Osteoblast (primary cell): ENCODE data around the gene MAN1C1. TPM values are rescaled to one million over a fixed set of nuclear protein-coding genes. Genes with fewer than 3 reads are reported as not detected.

Experiments used
- DNase-seq: peaks from one replicate; pipeline ENCODE4 v3.0.0; 2011; ENCODE audit warnings: low spot score, mixed read lengths; ENCODE audit not compliant: insufficient read length; ENCODE audit errors: missing footprints
- H2AFZ ChIP-seq: 2 replicates; pipeline ENCODE4 v1.6.0; 2011; ENCODE audit warnings: mild to moderate bottlenecking, low read length
- H3K27ac ChIP-seq: 2 replicates; pipeline ENCODE4 v1.5.1; 2011; ENCODE audit warnings: mild to moderate bottlenecking, low read depth, low read length, moderate library complexity
- H3K27me3 ChIP-seq: 2 replicates; pipeline ENCODE4 v1.6.0; 2012; ENCODE audit warnings: mild to moderate bottlenecking, control low read depth, inconsistent platforms, low read length, moderate library complexity; ENCODE audit not compliant: insufficient read depth
- H3K36me3 ChIP-seq: 2 replicates; pipeline ENCODE4 v1.5.1; 2011; ENCODE audit warnings: mild to moderate bottlenecking, low read length, control low read depth, moderate library complexity; ENCODE audit not compliant: insufficient read depth
- H3K4me1 ChIP-seq: 2 replicates; pipeline ENCODE4 v1.5.1; 2011; ENCODE audit warnings: mild to moderate bottlenecking, low read length, control low read depth, moderate library complexity; ENCODE audit not compliant: insufficient read depth
- H3K4me2 ChIP-seq: 2 replicates; pipeline ENCODE4 v1.6.0; 2011; ENCODE audit warnings: mild to moderate bottlenecking, low read length; ENCODE audit not compliant: insufficient read depth
- H3K4me3 ChIP-seq: fragments of 200-600 bp; sonication (generic); 3 replicates; pipeline ENCODE4 v1.5.1; 2012; ENCODE audit warnings: mild to moderate bottlenecking, low read length, inconsistent platforms; ENCODE audit not compliant: insufficient read depth
- H3K79me2 ChIP-seq: 2 replicates; pipeline ENCODE4 v1.6.0; 2012; ENCODE audit warnings: mild to moderate bottlenecking, low read length, control low read depth, inconsistent platforms; ENCODE audit not compliant: insufficient read depth
- H3K9me3 ChIP-seq: 2 replicates; pipeline ENCODE4 v1.5.1; 2011; ENCODE audit warnings: low read depth, low read length, control low read depth
- H4K20me1 ChIP-seq: 2 replicates; pipeline ENCODE4 v1.6.0; 2012; ENCODE audit warnings: mild to moderate bottlenecking, low read length, control low read depth; ENCODE audit not compliant: insufficient read depth
- total RNA-seq: library from RNA; depleted of rRNA; stranded (reverse); fragments of >200 nt; gene quantifications from 2 replicates; pipeline ENCODE4 v1.2.3, GENCODE V29; 2012
- TF ChIP-seq, protein P1 (sequence below): IDR thresholded peaks from 2 replicates; pipeline ENCODE4 v1.5.1; 2011; ENCODE audit warnings: mild to moderate bottlenecking, low read depth, low read length, moderate library complexity; ENCODE audit errors: extremely low read depth

The MAN1C1 gene
- total RNA-seq, 1 donor = 16.3 TPM

DNA sequence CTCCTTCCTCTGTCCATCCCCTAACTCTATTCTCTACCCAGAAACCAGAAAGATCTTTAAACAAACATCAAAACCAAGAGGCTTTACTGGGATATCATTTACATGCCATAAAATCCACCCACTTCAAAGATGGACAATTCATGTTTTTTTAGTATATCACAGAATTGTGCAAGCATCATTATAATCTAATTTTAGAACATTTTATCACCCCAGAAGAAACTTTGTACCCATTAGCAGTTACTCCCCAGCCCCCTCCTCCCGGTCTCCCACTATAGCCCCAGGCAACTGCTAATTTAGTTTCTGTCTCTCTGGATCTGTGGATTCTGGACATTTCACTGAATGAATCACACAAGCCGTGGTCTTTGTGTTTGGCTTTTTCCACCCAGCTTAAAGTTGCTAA is 178.6 kb downstream of the MAN1C1 start:
- H3K4me3 ChIP-seq = no peak overlapping the region
- no peak overlapping the region for H2AFZ ChIP-seq
- H4K20me1 ChIP-seq = no peaks in the 10 kb centered on the region
- no peaks in the 10 kb centered on the region for H3K79me2 ChIP-seq
- no peaks in the 10 kb centered on the region for H3K36me3 ChIP-seq
- H3K4me1 ChIP-seq = peaks cover 22% of the 10 kb centered on the region
- H3K9me3 ChIP-seq = no peaks in the 10 kb centered on the region
- no peak overlapping the region for H3K27ac ChIP-seq
- TF ChIP-seq, protein P1, sequence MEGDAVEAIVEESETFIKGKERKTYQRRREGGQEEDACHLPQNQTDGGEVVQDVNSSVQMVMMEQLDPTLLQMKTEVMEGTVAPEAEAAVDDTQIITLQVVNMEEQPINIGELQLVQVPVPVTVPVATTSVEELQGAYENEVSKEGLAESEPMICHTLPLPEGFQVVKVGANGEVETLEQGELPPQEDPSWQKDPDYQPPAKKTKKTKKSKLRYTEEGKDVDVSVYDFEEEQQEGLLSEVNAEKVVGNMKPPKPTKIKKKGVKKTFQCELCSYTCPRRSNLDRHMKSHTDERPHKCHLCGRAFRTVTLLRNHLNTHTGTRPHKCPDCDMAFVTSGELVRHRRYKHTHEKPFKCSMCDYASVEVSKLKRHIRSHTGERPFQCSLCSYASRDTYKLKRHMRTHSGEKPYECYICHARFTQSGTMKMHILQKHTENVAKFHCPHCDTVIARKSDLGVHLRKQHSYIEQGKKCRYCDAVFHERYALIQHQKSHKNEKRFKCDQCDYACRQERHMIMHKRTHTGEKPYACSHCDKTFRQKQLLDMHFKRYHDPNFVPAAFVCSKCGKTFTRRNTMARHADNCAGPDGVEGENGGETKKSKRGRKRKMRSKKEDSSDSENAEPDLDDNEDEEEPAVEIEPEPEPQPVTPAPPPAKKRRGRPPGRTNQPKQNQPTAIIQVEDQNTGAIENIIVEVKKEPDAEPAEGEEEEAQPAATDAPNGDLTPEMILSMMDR = no peak
- no peaks in the 10 kb centered on the region for H3K27me3 ChIP-seq
- peak overlapping the region; percentile 43 for H3K4me2 ChIP-seq
- peak; percentile 54 for DNase-seq

DNA sequence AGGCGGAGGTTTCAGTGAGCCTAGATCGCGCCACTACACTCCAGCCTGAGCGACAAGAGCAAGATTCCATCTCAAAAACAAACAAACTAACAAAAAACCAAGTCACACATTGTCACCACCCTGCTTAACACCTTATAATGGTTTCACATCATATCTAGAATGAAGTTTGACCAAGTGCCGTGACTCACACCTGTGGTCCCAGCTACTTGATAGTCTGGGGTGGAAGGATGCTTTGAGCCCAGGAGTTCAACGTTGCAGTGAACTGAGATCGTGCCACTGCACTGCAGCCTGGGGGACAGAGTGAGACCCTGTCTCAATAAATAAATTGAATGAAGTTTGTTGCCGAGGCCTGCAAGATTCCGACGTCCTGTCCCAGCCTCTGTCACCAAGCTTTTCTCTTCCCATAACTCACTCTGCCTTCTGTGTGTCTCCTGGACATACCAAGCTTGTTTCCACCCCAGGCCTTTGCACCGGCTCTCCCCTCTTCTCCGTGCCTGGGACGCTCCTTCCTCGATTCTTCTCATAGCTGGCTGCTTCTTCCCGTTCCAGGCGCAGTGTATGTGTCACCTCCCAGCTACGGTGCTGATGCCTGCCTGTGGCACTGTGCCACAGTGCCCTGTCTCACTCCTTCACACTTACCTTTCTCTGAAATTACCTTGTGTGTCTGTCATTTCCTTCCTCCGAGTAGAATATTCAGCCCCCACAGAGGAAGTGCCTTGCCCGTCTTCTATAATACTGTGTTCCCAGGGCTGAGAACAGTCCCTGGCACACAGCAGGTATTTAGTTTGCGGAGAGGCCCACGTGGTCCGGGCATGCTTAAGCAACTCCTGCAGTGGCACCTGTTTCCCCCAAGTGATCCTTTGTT is 179.6 kb downstream of the MAN1C1 start:
- TF ChIP-seq, protein P1 = no peak
- Histone ChIP-seq H3K27ac (no peak overlapping the region), H2AFZ (no peak overlapping the region), H3K9me3 (no peaks in the 10 kb centered on the region), H3K4me1 (peaks cover 26% of the 10 kb centered on the region), H3K79me2 (peaks cover 9% of the 10 kb centered on the region), H3K4me2 (no peak overlapping the region), H4K20me1 (no peaks in the 10 kb centered on the region), H3K4me3 (no peak overlapping the region), H3K27me3 (no peaks in the 10 kb centered on the region), H3K36me3 (no peaks in the 10 kb centered on the region)
- no peak for DNase-seq

DNA sequence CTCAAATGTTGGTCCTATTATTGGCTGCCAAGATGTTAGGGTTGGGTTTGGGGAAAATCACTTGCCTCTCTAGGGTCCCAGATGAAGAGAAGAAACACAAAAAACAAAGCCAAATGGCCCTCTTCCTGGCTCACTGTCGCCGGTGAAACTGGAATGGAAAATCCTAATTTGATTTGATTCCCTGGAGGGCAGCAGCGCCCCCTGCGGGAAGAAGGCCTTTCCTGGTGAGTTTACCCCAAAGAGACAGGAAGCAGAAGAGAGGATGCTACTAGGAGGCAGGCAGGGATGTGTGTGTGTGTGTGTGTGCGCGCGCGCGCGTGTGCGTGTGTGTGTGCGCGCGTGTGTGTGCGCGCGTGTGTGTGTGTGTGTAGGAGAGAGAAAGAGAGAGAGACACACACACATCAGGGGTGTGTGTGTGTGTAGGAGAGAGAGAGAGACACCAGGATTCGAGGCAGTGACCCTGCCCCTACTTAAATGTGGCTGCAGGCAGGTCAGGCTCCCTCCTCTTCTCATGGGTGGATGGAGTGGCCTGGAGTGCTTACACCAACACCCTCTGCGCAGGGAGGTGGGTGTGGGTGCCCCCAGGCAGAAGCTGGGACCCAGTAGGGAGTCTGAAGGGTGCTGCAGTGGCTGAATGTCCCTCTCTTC is 180.3 kb downstream of the MAN1C1 start:
- Histone ChIP-seq H2AFZ (no peak overlapping the region), H3K4me2 (no peak overlapping the region)
- TF ChIP-seq, protein P1 = peak; percentile 85

DNA sequence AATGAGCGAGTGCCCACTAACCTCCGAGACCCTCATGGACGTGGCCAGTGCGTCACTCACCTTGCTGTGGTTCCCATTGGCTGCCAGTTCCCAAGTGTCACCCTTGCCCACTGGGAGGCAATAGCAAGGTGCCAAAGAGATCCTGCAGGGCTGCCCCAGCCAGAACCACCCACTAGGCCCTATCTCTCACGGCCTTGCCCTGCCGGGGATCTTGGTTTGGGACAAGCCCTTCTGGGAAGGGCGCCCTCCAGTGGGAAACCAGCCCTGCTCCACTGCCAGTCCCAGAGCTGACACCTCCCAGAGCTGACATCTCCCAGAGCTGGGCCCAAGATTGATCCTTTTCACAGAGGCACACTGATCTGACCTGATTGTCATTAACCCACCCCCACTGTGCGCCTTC is 181.3 kb downstream of the MAN1C1 start:
- H3K27me3 ChIP-seq = no peaks in the 10 kb centered on the region
- H4K20me1 ChIP-seq = peaks cover 3% of the 10 kb centered on the region
- peak; percentile 95 for DNase-seq
- no peak overlapping the region for H3K4me2 ChIP-seq
- no peak overlapping the region for H3K27ac ChIP-seq
- no peak overlapping the region for H2AFZ ChIP-seq
- no peak overlapping the region for H3K4me3 ChIP-seq
- H3K36me3 ChIP-seq = peaks cover 3% of the 10 kb centered on the region
- H3K9me3 ChIP-seq = no peaks in the 10 kb centered on the region
- peaks cover 31% of the 10 kb centered on the region for H3K4me1 ChIP-seq
- peaks cover 26% of the 10 kb centered on the region for H3K79me2 ChIP-seq
- TF ChIP-seq, protein P1 = peak; percentile 62

More for the DNA sequence above, 180.3 kb downstream of the MAN1C1 start:
- Histone ChIP-seq H3K27ac (no peak overlapping the region), H4K20me1 (peaks cover under 1% of the 10 kb centered on the region), H3K79me2 (peaks cover 17% of the 10 kb centered on the region), H3K4me3 (no peak overlapping the region), H3K36me3 (peaks cover 3% of the 10 kb centered on the region), H3K9me3 (no peaks in the 10 kb centered on the region), H3K27me3 (no peaks in the 10 kb centered on the region), H3K4me1 (peaks cover 27% of the 10 kb centered on the region)
- peak; percentile 97 for DNase-seq
